RWPE1 (cell line): ENCODE results near the gene ESPL1.
A peak's percentile ranks its signal among the peaks of the same experiment; 100 is the strongest.

ENCODE experiments used
- CTCF ChIA-PET: fragments of 350-600 bp; sonication (Branson Sonifier 250); formaldehyde crosslinking; extraction: SDS; loops from one replicate; lab custom pipeline; 2021; lab: Yijun Ruan, JAX
- POLR2A ChIA-PET: fragments of 400-600 bp; formaldehyde crosslinking; extraction: SDS; loops from one replicate; lab custom pipeline; 2020; ENCODE audit warnings: antibody characterized with exemption; ENCODE audit not compliant: low non-redundant PET; lab: Yijun Ruan, JAX
- DNase-seq: peaks from one replicate; pipeline ENCODE4 v3.0.0; 2012; ENCODE audit warnings: low spot score
- H3K27ac ChIP-seq: fragments of 450-650 bp; 2 replicates; pipeline ENCODE4 v1.5.1; 2017
- TF ChIP-seq, protein P1 (sequence below): fragments of 450-650 bp; conservative IDR thresholded peaks from 2 replicates; pipeline ENCODE4 v1.5.1; 2017; ENCODE audit warnings: low read depth, mild to moderate bottlenecking

The ESPL1 gene

DNA sequence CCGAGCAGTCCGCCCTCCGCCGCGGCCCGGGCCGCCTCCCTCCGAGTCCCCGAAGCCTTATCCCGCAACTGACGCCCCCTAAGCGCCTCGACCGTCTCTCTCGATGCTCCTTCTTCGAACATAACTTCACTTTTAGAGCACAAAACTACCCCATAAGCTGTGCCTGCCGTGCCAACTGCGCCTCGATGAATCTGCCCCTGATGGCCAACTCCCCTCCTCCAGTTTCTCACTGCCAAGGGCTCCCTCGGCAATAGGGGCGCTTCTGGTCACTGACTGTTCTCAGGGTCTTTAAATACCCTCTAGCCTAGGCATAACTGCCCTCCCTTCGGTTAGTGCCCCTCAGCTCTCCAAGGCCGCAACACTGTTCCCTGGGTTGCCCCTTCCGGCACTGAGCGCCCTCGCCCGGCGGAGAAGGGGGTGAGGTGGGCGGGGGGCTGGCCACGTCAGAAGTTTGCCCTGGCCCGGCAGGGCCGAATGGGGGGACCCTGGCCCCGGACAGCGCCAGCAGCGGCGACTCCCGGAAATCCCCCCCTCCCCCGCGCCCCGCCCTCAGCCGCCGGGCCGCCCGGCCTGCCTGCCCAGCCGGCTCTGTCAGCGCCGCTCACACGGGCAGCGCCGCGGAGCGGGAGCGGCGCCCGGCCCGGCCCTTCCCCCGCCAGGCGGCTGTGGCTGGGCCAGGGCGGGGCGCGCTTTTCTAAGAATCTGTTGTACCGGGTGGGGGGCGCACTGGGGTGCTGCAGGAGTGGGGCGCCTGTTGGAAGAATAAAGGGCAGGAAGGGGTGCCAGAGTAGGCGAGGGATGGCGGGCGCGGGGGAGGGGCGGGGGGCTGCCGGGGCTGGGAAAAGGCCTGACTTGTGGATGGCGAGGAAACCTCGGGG, 46.7 kb upstream of the ESPL1 start:
- TF ChIP-seq, protein P1, sequence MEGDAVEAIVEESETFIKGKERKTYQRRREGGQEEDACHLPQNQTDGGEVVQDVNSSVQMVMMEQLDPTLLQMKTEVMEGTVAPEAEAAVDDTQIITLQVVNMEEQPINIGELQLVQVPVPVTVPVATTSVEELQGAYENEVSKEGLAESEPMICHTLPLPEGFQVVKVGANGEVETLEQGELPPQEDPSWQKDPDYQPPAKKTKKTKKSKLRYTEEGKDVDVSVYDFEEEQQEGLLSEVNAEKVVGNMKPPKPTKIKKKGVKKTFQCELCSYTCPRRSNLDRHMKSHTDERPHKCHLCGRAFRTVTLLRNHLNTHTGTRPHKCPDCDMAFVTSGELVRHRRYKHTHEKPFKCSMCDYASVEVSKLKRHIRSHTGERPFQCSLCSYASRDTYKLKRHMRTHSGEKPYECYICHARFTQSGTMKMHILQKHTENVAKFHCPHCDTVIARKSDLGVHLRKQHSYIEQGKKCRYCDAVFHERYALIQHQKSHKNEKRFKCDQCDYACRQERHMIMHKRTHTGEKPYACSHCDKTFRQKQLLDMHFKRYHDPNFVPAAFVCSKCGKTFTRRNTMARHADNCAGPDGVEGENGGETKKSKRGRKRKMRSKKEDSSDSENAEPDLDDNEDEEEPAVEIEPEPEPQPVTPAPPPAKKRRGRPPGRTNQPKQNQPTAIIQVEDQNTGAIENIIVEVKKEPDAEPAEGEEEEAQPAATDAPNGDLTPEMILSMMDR, result peak; percentile 27; the same call in 1 of the 2 replicates
- peak overlapping the region; percentile 99 for H3K27ac ChIP-seq
- peak; percentile 66 for DNase-seq
- ChIA-PET POLR2A (no interaction called here), CTCF (interaction anchor here (0.5 to 0.7 kb wide), 4 partner anchors 21 to 62 kb away, joined by 3 to 4 read pairs (median 4); partner anchors contain the start of gene ESPL1)

DNA sequence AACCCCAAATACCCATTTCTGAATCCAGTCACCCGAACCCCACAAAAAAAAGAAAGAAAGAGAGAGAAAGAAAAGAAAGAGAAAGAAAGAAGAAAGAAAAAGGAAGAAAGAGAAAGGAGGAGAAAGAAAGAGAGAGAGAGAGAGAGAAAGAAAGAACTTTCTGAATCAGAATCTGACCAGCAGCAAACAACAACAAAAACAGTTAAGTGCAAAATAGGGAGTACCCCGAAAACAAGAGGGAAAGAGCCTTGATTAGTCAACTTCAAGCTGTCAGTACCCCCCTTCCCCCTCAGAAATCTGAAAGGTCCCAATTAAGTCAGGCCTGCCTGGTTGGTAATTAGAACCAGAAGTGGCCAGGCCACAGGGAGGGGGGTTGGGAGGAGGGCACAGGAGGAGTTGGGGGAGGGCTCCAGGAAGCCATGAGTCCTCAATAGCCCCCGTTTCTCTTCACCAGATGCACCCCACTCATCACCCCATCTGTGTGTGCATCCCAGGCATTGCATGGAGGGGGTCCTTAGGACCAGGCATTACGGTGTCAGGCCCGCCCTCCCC, 45.9 kb upstream of the ESPL1 start:
- TF ChIP-seq, protein P1, result no peak
- ChIA-PET POLR2A (interaction anchor here (0.7 kb wide), 1 partner anchor 17 kb away, joined by 4 read pairs; no protein-coding TSS in a partner anchor), CTCF (interaction anchor here (0.6 to 0.9 kb wide), 2 partner anchors 22 to 29 kb away, joined by 4 to 6 read pairs; no protein-coding TSS in a partner anchor)
- H3K27ac ChIP-seq, result peak overlapping the region; percentile 99
- DNase-seq, result no peak

DNA sequence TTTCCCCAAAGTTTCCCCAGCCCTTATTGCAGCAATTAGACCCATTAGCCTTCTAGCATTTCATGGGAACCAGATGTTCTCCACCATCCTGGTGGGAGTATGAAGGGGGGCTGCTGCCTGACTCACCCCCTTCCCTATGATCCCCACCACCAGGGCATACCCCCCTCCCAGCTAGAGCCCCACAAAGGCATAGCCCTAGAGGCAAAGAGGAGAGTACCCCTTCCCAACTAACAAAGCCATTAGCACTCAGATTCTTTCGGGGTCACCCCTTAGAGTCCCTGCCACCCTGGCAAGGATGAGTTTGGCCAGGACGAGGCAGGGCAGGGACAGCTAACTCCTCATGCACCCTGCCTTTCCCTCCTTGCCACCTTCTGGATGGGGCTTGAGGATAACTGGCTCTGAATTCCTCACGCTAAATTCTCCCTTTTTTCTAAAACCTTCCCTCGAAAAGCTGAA, 45.3 kb upstream of the ESPL1 start:
- DNase-seq, result no peak
- CTCF ChIA-PET, result interaction anchor here (0.6 to 0.9 kb wide), 4 partner anchors 29 to 169 kb away, joined by 3 to 6 read pairs (median 4); no protein-coding TSS in a partner anchor
- TF ChIP-seq, protein P1, result no peak
- peak overlapping the region; percentile 99 for H3K27ac ChIP-seq
- POLR2A ChIA-PET, result interaction anchor here (0.7 kb wide), 1 partner anchor 17 kb away, joined by 4 read pairs; no protein-coding TSS in a partner anchor

DNA sequence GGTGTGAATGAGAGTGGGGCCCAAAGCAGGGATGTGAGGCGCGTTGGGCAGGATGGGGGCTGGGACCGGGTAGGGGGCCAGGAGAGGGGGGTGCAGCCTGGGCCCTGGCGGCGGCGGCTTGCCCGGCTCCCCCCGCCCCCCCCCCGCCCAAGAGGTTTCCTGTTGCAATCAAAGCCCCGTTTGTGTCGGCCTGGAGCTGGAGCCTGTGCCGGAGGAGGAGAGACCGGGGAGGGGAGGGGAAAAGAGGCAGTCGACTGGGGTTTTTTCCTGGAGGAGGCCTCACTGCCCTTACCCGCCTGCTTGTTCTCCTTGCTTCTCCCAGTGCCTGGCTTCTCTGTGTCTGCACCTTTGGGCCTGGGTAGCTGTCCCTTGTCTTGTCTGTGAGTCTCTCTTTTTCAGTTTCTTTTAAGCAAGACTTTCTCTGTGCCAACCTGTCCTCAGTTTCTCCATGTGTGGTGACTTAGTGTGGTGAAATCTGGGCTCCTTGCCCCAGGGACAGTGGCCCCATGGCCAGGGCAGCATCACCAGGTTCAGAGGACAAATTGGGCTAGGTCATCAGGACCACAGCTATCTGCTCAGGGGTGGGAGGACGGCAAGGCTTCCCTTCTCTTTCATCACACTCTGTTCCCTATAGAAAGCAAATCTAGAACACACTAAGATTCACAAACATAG, 44.6 kb upstream of the ESPL1 start:
- peak overlapping the region; percentile 99 for H3K27ac ChIP-seq
- no peak for DNase-seq
- ChIA-PET CTCF (interaction anchor here (0.6 to 0.7 kb wide), 2 partner anchors 37 to 170 kb away, joined by 3 read pairs; no protein-coding TSS in a partner anchor), POLR2A (no interaction called here)
- TF ChIP-seq, protein P1, result no peak

DNA sequence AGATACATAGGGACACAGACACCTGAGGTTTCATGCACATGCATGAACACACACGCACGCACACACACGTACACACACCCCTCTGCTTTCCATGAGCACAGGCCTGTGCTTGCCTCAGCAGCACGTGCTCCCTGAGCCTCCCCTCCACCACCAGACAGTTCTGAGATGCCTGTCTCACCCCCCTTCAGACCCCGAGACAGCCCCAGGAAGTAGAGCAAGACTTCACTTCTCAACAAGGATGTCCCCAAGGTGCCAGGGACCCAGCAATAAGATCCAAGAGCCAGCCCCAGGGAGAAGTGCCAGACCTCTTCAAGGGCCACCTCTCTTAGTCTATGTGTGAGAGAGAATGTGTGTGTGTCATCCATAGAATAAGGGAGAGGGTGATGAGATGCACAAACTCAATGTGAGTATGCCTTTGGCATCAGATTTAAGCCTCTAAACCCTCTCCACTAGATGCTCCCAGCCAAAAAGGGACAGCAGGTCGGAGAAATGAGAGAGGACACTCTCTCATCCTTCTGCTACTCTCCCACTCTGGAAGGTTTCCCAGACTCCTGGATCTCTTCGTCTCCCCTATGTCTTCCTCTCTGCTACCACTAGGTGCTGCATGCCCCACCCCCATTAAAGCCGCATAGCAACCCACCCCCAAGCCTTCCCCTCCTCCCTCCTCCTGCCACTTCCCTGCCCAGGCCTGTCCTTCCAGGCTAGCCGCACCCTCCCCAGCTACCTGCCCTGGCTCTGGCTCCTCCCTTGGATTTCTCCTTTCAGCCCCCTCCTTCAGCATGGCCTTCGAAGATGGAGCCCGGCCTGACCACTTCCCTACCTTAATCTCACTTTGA, 43.8 kb upstream of the ESPL1 start:
- DNase-seq, result peak; percentile 79
- peak overlapping the region; percentile 99 for H3K27ac ChIP-seq
- TF ChIP-seq, protein P1, result peak; percentile 44
- ChIA-PET CTCF (interaction anchor here (0.7 to 0.8 kb wide), 3 partner anchors 27 to 182 kb away, joined by 3 to 4 read pairs (median 3); no protein-coding TSS in a partner anchor), POLR2A (interaction anchor here (0.9 kb wide), 1 partner anchor 10 kb away, joined by 3 read pairs; no protein-coding TSS in a partner anchor)
